Lower lobe of right lung (tissue), 2 donors: Measurements from ENCODE around the gene SLC1A2. TPM values are rescaled to one million over a fixed set of nuclear protein-coding genes. Genes with fewer than 3 reads are reported as not detected.

Experiments
- ATAC-seq, 2 donors: fragments of 200-7000 bp; cut with Tn5 transposase; one replicate each; pipeline ENCODE4 v1.9.1; 2020 to 2022; ENCODE audit warnings: mild to moderate bottlenecking in 2 of 2, moderate library complexity in 2 of 2
- DNase-seq: peaks from one replicate; pipeline ENCODE4 v3.0.0-alpha.2; 2020
- H3K27ac ChIP-seq: fragments of 200-600 bp; one replicate; pipeline ENCODE4 v1.8.0; 2022
- H3K27me3 ChIP-seq: fragments of 200-600 bp; one replicate; pipeline ENCODE4 v1.8.0; 2022; ENCODE audit warnings: low read depth
- H3K36me3 ChIP-seq: fragments of 200-600 bp; one replicate; pipeline ENCODE4 v1.8.0; 2022; ENCODE audit warnings: mild to moderate bottlenecking
- H3K4me1 ChIP-seq: fragments of 200-600 bp; one replicate; pipeline ENCODE4 v1.8.0; 2022
- H3K4me3 ChIP-seq: fragments of 200-600 bp; one replicate; pipeline ENCODE4 v1.8.0; 2022; ENCODE audit warnings: mild to moderate bottlenecking
- H3K9me3 ChIP-seq: fragments of 200-600 bp; one replicate; pipeline ENCODE4 v1.8.0; 2022
- CTCF ChIP-seq: fragments of 200-600 bp; IDR thresholded peaks from one replicate; pipeline ENCODE4 v1.8.0; 2022; ENCODE audit warnings: antibody characterized with exemption, mild to moderate bottlenecking
- intact Hi-C: fragments of 100-400 bp; cut with DNase I; formaldehyde crosslinking; loops from one replicate; pipeline ENCODE4 v1.11.0; 2022
- total RNA-seq: library from RNA; stranded (reverse); fragmentation: NEBNext Ultra II Directional; extraction: Animal tissue kit (Norgen Biotek cat#: 25700); gene quantifications from one replicate; pipeline ENCODE4 v1.2.1, GENCODE V29; 2021
- donor health status: DM: no; HTN: yes; CAD: no; lungs with severe emphysema.

The SLC1A2 gene
- total RNA-seq, 1 donor from 2014 or later = 3.4 TPM

DNA sequence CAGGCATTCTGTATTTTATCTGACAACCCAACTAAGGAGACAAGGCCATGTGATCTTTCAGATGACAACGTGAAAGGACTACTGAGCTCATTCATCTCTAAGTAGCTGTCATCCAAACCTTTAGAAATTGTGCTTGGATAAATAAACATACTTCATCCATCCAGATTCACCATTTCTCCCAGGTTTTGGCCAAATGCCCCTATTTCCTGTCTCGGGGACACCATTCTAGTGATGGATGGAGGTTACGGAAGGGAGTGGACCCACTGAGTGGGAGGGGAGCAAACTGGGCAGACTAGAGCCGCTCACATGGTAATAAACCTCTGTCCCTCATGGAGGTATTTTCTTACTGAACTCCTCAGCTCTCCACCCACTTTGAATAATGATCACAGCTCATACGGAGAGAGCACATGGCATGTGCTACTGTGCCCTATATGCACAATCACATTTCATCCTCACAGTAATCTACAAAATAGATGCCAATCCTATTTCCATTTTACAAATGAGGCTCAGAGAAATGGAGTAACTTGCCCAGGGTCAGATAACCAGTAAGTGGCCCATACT, 114.4 kb downstream of the SLC1A2 start:
- Histone ChIP-seq H3K36me3 (no peaks in the 10 kb centered on the region), H3K9me3 (no peaks in the 10 kb centered on the region), H3K4me3 (no peak overlapping the region), H3K27me3 (no peaks in the 10 kb centered on the region), H3K27ac (peak overlapping the region; percentile 57), H3K4me1 (peaks cover 42% of the 10 kb centered on the region)
- DNase-seq (no peak), ATAC-seq (peak in 1 of 2 donors; percentile 17)
- TF ChIP-seq CTCF = no peak
- intact Hi-C loops = no loop called here

DNA sequence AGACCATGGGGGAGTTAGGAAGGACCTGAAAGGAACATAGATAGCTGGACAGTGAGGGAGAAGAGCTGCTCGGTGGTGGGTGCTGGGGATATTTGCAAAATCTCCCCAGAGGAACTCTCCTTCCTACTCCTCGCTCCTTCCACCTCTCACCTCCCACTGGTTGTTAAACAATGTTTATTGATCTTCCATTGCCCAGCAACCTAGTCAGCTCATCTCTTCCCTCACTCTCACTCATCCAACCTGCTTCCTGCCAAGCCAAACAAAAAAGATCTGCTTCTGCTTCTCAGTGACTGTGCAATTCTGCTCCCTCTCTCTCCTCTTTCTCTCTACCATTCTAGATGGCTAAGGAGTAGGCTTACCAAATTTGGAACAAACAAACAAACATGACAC, 115.0 kb downstream of the SLC1A2 start:
- Histone ChIP-seq H3K27me3 (no peaks in the 10 kb centered on the region), H3K4me3 (no peak overlapping the region), H3K4me1 (peaks cover 42% of the 10 kb centered on the region), H3K9me3 (no peaks in the 10 kb centered on the region), H3K36me3 (no peaks in the 10 kb centered on the region), H3K27ac (peak overlapping the region; percentile 79)
- no peak for DNase-seq
- intact Hi-C loops = no loop called here
- ATAC-seq = peak; percentile 61 to 69
- no peak for TF ChIP-seq CTCF

GRCh38 chr11:35303596-35304385, 115.6 kb downstream of the SLC1A2 start:
- no peak for TF ChIP-seq CTCF
- Histone ChIP-seq H3K4me1 (peaks cover 42% of the 10 kb centered on the region), H3K27ac (peak overlapping the region; percentile 79), H3K9me3 (no peaks in the 10 kb centered on the region), H3K27me3 (no peaks in the 10 kb centered on the region), H3K4me3 (no peak overlapping the region), H3K36me3 (no peaks in the 10 kb centered on the region)
- DNase-seq (peak; percentile 61), ATAC-seq (peak; percentile 89)
- intact Hi-C loops = no loop called here

GRCh38 chr11:35302398-35302797, 117.0 kb downstream of the SLC1A2 start:
- Histone ChIP-seq H3K4me1 (peaks cover 38% of the 10 kb centered on the region), H3K27ac (no peak overlapping the region), H3K36me3 (no peaks in the 10 kb centered on the region), H3K4me3 (no peak overlapping the region), H3K27me3 (no peaks in the 10 kb centered on the region), H3K9me3 (no peaks in the 10 kb centered on the region)
- DNase-seq = no peak
- no peak for TF ChIP-seq CTCF
- intact Hi-C loops = no loop called here
- ATAC-seq = no peak

GRCh38 chr11:35298369-35298768, 121.0 kb downstream of the SLC1A2 start:
- intact Hi-C loops = no loop called here
- DNase-seq = no peak

More at GRCh38 chr11:35298369-35298768, 121.0 kb downstream of the SLC1A2 start:
- no peak overlapping the region for H3K27ac ChIP-seq
- peaks cover 11% of the 10 kb centered on the region for H3K4me1 ChIP-seq
- TF ChIP-seq CTCF = no peak
- no peak overlapping the region for H3K4me3 ChIP-seq
- no peak for ATAC-seq
- no peaks in the 10 kb centered on the region for H3K36me3 ChIP-seq
- H3K9me3 ChIP-seq = no peaks in the 10 kb centered on the region
- no peaks in the 10 kb centered on the region for H3K27me3 ChIP-seq
